Choroid plexus epithelial cell (primary cell): ENCODE measurements around the gene AMACR.
"Not testable (repeated sequence)": the region's sequence is repeated elsewhere in the genome, so short reads cannot be mapped to it uniquely, and the experiment has no call there.

ENCODE experiments used
- DNase-seq: peaks from one replicate; pipeline ENCODE4 v3.0.0-alpha.2; 2010; ENCODE audit warnings: low read depth
- H3K4me3 ChIP-seq: 2 replicates; pipeline ENCODE4 v1.5.1; 2011; ENCODE audit warnings: low read depth, mild to moderate bottlenecking, control low read depth, low read length, moderate library complexity
- TF ChIP-seq, protein P1 (sequence below): conservative IDR thresholded peaks from 2 replicates; pipeline ENCODE4 v1.5.1; 2011; ENCODE audit warnings: low read depth, mild to moderate bottlenecking, control low read depth, inconsistent platforms, low read length, moderate library complexity

AMACR gene

DNA sequence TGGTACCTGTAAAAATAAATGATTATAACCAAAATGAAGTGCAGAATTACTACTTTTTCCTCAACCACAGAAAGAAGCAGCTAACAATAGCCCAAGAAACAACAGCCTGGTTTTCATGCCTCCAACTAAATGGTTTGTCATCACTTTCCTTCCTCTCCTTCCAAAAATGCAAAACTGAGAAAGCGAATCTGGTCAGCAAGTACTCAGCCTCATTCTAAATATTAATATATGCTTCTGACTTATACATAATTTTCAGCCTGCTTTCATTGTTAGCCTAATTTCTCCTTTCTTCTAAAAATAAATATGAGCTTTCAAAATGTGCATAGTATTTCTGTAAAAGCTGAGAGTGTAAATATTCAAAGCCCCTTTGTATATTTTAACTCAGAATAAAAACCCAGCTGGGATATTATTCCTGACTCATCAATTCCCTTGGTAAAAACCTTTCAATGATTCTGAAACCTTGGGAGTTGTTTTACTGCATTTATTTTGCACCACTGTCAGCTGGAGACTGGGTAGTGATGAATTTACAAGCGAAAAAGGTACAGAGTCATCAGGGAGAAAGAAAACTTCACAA lies 50.2 kb downstream of the AMACR start:
- no peak overlapping the region for H3K4me3 ChIP-seq
- TF ChIP-seq, protein P1, sequence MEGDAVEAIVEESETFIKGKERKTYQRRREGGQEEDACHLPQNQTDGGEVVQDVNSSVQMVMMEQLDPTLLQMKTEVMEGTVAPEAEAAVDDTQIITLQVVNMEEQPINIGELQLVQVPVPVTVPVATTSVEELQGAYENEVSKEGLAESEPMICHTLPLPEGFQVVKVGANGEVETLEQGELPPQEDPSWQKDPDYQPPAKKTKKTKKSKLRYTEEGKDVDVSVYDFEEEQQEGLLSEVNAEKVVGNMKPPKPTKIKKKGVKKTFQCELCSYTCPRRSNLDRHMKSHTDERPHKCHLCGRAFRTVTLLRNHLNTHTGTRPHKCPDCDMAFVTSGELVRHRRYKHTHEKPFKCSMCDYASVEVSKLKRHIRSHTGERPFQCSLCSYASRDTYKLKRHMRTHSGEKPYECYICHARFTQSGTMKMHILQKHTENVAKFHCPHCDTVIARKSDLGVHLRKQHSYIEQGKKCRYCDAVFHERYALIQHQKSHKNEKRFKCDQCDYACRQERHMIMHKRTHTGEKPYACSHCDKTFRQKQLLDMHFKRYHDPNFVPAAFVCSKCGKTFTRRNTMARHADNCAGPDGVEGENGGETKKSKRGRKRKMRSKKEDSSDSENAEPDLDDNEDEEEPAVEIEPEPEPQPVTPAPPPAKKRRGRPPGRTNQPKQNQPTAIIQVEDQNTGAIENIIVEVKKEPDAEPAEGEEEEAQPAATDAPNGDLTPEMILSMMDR: no peak
- DNase-seq: no peak

DNA sequence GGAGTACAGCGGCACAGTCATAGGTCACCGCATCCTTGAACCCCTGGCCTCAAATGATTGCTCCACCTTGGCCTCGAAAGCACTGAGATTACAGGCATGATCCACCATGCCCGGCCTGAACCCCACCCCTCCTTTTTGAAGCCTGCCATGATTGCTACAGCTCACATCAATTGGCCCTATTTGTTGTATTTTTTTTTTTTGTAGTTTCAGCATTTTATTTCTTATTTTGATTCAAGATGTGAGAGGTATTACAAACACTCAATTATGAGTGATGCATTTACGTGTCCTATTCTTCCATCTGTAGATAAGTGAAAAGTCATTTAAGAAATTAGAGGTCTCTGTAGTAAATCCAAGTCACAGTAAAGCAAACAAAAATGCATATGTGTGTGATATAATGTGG lies 55.7 kb downstream of the AMACR start:
- not testable (repeated sequence) for H3K4me3 ChIP-seq, DNase-seq

DNA sequence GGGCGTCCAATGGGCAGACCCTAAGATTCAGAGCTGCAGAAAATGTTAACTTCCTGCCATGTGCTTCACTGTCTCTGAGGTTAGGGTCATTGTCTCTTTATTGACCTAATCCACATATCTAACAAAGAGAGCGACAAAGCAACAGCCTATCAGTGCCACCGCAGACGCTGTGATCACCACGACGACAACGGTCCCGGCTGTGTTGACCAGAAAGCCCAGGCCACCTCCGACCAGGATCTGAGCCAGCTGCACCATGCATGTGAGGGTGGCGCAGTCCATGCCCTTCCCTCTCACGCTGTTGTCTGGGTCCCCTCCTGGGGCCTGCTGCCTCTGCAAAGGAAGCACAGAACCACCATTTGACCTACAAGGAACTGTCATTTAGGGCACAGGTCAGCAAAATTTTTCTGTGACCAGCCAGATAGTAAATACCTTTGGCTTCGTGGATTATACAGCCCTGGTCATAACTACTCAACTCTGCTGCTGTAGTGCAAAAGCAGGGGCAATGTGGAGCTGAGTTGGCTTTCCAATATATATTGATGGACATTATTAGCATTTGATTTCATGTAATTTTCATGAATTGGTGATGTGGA lies 63.2 kb downstream of the AMACR start:
- TF ChIP-seq, protein P1: no peak
- DNase-seq: no peak

DNA sequence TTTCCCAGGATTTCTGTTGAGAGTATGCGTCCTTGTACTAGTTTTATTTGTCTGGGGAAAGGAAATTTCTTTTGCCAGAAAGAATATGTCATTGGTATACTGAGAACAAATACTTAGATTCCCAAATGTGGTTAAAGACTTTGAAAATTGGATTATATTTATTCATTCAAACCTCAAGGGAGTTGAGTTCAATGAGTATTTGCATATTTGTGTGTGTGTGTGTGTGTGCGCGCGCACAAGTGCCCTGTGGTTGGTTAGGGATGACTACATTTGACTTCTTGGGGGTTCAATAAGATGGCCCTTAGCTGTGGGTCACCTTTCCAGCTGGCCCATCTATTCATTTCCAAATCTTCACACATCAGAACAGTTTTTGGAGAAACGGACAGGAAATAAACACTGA lies 66.8 kb downstream of the AMACR start:
- TF ChIP-seq, protein P1: no peak
- no peak for DNase-seq
- H3K4me3 ChIP-seq: no peak overlapping the region

More for the DNA sequence above, 63.2 kb downstream of the AMACR start:
- no peak overlapping the region for H3K4me3 ChIP-seq

DNA sequence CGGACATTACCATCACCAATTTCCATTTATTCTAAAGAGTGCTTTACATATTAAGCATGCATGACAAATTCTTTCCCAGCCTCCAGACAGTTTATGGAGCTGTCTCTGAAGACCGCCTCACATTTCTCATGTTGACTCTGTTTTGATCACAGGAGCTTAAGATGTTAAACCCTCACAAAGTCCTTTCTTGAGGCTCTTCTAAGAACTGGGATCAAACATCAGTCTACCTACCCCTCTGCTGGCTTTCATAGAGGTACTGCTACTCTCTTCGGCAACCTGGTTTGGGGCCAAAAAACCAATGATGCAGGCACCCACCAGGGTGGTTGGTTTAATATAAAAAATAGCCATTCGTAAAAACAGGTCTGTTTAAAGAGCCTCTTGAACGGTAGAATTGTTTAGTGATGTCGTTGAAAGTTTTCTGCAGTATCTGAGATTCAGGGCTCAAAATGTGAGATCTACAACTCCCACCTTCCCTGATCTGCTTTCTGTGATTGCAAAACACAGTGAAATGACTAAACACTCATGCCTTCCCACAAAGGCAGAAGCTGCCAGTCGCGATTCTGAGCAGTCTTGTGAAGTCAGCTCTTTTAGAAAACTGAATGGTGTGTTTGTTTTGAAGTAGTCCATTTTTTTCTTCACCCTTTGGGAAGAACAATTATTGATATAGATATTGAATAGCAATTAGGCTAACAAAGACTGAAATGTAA lies 68.1 kb downstream of the AMACR start:
- TF ChIP-seq, protein P1: no peak
- DNase-seq: peak; percentile 73
- no peak overlapping the region for H3K4me3 ChIP-seq

DNA sequence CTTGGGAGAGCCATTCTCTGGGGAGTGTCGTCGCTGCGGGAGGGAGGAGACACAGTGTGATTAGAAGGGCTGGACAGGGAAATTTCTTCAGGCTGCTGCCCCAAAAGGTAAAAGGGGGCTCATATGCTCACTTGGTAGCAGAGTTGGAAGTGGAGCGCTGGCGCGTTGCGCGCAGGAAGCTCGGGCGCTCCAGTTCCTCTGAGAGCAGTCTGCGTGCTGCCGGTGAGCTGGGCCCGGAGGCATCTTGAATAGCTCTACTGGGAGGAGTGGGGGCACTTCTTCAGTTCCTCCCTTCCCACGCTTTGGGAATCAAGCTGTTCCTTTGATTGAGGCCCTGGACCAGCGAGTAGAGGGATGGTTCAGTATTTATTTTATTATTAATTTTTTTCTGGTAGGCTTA lies 69.0 kb downstream of the AMACR start:
- H3K4me3 ChIP-seq: no peak overlapping the region
- no peak for DNase-seq
- TF ChIP-seq, protein P1: no peak

DNA sequence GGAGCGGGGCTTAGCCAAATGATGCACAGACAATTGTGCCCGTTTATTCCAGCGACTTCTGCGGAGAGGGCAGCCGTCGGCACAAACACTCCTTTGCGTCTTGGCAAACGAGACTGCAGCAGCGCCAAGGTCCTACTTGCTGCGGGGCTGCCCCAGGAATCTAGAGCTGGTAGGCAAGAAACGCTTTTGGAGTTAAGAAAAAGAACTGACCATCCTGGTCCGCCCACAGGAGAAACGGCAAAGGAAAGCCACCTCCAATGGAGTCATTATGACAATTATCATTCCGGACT lies 69.4 kb downstream of the AMACR start:
- TF ChIP-seq, protein P1: no peak
- H3K4me3 ChIP-seq: no peak overlapping the region
- no peak for DNase-seq
